NCI-H187 (cell line): ENCODE results near the gene TBC1D20.
"Not testable (repeated sequence)": the region's sequence is repeated elsewhere in the genome, so short reads cannot be mapped to it uniquely, and the experiment has no call there.

Source experiments
- DNase-seq, 2 experiments: peaks; one replicate each; lab custom pipeline; 2025; lab: John Stamatoyannopoulos, UW

The TBC1D20 gene, protein sequence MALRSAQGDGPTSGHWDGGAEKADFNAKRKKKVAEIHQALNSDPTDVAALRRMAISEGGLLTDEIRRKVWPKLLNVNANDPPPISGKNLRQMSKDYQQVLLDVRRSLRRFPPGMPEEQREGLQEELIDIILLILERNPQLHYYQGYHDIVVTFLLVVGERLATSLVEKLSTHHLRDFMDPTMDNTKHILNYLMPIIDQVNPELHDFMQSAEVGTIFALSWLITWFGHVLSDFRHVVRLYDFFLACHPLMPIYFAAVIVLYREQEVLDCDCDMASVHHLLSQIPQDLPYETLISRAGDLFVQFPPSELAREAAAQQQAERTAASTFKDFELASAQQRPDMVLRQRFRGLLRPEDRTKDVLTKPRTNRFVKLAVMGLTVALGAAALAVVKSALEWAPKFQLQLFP

GRCh38 chr20:462199-462991 is at the start of gene TBC1D20:
Gene TBC1D20, minus strand, starts transcription at chr20:462533. Its CDS starts 128 bp downstream, at chr20:462405.
- peak; percentile 61 to 86 for DNase-seq

GRCh38 chr20:510328-511057 is 48.2 kb upstream of the TBC1D20 start:
- not testable (repeated sequence) for DNase-seq

DNA sequence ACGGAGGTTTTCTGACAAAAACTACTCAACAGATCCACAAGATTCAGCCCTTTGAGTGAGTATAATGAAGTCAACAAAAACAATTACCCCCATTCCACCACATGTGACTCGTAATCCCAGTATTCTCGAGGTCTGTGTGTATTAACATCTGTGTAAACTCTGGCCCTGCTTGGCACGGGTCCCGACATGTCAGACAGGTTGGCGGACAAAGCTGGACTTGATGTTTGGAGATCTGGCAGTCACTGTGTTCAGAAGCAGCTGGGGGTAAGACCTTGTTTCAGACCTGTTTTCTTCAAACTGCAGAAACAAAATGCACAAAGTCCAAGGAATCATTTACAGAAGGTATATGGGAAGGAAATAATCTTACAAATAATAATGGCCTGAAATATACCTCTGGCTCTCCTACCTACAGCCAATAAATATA is 46.0 kb upstream of the TBC1D20 start:
- DNase-seq = not testable (repeated sequence)

- no peak for DNase-seq
Observed at GRCh38 chr20:507761-508332, 45.5 kb upstream of the TBC1D20 start.

DNA sequence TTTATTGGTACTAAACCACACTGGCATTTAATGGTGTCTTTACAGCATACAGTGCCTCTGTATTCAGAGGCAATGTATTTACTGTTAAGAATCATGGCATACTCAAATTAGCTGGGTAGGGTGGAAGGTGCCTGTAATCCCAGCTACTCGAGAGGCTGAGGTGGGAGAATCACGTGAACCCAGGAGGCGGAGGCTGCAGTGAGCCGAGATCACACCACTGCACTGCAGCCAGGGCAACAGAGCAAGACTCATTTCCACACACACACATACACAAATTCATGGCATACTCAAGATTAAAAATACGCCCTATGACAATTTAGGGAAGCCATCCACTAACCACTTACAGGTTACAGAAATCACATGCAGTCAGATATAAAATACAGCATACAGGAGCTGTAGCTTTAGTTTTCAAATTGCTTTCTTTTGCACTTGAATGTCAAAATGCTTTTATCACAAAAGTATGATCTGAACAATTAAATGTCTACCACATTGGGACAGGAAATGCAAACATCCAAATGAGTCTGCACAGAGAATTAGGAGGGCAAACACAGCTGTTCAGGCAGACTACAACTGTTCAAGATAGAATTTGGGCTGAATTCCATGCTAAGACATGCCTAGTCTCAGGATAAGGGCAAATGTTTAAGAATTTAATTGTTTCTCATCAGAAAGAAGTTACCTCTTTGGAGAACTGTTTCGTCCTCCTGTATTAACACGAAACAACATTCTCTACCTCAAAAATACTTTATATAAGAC is 44.8 kb upstream of the TBC1D20 start:
- DNase-seq = no peak

DNA sequence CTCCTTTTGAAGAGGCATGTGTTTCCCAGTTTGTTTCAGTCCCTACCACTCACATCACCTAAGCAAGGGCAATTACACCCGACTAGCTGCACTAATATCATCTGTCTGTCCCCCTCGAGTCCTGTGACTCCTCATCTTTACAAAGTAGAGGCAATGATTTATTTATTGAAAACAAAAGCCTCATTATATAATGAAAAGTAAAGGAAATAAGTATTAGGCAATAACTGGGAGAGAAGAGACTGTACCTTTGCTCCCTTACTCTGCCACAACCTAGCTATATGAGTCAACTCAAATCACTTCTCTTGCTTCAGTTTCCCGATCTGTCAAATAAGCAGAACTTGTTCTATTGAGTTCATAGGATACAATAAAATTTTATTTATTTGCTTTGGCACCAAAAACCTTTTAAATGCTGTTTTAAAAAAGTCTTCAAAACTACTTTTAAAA is 42.3 kb upstream of the TBC1D20 start:
- DNase-seq = no peak

DNA sequence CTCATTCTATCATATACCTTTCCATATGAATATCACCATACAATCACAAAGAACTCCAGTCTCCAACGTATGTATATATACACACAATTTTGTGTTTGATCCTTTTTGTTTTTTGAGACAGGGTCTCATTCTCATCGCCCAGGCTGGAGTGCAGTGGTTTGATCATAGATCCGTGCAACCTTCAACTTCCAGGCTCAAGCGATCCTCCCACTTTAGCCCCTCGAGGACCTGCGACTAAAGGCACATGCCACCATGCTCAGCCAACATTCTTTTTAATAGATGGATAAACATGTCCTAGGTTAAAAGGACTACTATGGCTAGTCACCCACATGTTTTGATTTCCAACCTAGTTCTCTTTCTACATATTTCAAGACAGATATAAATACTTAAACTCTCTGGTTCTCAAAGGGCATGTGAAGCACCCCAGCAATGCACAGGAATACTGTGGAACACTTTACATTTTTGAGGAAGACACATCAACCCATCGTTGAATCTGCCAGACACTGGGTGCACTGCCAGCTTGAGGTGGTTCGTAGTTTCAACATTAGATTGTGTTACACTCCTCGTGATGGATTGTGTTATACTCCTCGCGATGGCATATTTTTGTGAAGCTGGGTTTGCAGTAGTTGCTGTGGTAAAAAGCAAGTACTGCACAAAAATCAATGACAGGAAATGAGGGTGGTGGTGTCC is 40.9 kb upstream of the TBC1D20 start:
- no peak for DNase-seq

DNA sequence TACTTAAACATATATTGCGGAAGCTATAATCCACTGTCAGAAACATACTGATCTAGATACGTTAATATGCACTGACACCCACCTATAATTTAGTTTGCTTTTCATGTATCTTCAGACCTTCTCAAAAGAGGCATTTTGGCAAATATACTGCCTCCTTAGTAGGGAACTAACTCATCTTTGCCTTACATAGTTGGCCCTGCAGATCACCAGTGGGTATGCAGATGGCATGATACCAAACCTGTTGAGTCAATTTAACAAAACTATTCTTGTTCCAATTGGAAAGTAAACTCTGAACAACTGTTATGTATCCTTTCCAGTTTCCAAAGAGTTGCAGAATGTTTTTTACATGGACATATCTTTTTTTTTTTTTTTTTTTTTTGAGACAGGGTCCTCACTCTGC is 35.6 kb upstream of the TBC1D20 start:
- DNase-seq = no peak

DNA sequence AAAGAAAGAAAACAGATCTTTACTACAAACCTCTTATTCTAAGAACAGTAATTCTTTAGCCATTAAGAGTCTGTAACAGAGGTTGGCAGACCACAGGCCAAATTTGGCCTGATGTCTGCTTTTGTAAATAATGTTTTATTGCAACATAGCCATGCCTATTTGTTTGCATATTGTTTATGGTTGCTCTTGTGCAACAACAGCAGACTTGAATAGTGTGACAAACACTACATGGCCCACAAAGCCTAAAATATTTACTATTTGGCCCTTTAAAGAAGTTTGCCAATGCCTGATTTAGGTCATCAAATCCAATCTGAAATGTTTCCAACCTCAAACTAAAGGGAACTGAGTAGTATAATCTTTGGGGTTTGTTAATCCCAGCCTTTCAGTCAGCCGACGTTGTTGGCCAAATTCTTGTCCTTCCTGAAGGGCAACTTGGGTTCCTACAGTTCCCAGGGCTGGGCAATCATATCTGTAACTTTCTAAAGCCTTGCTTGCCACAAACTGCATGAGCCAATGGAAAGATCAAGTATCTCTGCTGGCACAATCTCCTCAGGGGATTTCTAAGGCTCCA is 33.9 kb upstream of the TBC1D20 start:
- no peak for DNase-seq

GRCh38 chr20:492159-492558 is 29.8 kb upstream of the TBC1D20 start:
- no peak for DNase-seq

DNA sequence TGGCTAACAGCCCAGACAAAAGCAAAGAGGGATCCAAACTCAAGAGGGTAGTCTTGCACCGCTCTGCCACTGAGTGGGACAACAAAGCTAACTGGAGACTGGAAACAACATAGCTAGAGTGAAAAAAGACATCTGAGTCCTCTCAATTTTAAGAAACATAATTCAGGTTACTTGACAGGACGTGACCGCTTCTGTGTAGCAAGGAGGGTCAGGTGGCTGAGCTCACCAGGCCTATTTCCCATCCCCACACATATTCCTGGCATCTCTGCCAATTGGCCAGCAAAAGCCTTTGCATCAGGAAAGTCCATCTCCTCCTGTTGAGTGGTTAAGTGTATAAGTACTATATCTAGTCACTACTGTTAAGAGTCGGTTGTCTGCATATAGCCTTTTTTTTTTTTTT is 25.3 kb upstream of the TBC1D20 start:
- no peak for DNase-seq

DNA sequence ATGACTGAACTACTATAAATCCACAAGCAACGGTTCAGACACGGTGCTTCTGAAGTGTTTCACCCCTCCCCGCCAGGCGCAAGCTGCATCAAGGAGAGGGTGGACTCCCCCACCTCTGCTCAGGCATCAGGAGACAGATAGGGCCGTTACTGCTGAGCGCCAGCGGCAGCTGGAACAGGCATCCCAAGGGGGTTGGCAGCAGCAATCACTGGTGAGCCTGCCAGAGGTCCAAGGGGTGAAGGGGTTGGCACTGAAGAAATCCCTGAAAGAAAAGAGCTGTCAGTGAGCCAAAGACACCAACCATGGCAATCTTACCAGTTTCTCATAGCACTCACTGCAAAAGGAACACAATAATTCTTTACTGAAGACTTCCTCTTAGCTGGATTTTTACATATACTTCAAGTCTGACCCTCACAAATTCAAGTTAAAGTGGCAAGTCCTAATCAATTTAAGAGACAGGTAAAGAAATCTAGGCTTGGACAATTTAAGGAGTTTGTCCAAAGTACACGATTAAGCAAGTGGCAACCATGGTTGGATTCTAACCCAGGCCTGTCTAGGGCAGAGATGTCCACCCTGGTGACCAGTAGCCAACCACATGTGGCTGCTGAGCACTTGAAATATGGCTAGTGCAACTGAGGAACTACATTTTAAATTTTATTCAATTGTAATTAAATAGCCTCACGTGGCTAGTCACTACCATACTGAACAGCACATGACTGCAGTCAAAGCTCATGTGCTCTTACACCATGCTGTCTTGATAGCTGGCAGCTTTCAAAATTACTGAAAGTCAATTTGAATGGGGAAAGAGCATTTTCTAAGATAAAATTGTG is 21.7 kb upstream of the TBC1D20 start:
- no peak for DNase-seq

DNA sequence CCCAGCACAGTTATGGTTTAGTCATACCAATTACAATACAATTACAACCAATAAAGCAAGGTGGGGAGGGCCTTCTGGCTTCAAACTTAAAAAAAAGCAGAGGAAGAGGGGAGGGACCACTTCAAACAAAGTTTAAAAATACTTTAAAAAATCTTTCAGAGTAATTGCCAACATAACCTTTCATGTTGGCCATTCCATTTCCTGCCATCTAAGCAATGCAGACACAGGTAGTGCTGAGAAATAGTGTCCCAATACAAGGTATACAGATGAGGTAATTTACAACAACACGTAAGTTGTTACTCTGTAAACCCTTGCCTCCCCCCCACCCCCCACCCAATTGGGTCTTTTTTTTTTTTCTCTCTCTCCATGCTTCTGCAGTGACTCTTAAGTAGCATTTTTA is 18.8 kb upstream of the TBC1D20 start:
- DNase-seq = no peak

GRCh38 chr20:480044-480443 is 17.7 kb upstream of the TBC1D20 start:
- no peak for DNase-seq

DNA sequence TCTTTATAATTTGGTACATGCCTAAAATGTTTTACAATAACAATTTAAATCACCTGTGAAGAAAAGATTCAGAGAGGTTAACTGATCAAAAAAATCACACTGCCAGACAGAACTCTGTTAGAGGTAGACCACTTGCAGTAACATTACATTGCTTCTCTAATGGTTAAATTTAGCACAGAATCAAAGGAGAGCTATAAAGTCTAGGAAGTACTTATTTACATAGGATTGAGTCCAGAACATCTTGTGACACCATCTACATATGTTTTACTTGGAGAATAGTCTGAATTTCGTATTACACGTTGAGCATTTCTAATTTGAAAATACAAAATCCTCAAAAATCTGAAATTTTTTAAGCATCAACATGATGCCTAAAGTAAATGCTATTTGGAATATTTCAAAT is 17.2 kb upstream of the TBC1D20 start:
- no peak for DNase-seq

DNA sequence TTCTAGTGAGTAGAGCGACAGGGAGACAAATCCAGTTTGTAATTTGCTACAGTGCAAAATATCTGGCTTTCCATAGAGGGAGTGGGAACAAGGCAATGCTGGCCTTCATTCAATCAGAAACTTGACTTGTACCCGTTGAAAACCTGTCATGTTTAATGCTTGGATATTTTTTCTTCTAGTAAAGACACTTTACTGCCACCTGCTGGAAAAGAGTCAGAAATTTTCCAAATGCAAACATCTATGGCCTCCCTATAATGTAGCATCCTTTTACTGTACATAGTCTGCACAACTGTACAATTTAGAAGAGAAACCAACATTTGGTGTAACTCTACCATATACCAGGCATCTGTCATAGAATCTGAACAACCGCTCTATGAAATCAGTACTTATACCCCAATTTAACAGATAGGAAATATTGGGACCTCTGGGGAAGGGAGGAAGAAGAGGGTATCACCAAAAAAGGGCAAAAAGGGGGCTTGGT is 16.7 kb upstream of the TBC1D20 start:
- DNase-seq = peak; percentile 10 to 17

GRCh38 chr20:478010-478948 is 15.9 kb upstream of the TBC1D20 start:
- DNase-seq = no peak
